ENCODE results near the gene ANKRD63. TPM values are rescaled to one million over a fixed set of nuclear protein-coding genes. Genes with fewer than 3 reads are reported as not detected.

The ANKRD63 gene
- total RNA-seq, 2 donors from 2014 or later = not detected

- Mint-ChIP-seq H3K9me3 (no peaks in the 10 kb centered on the region), H3K36me3 (no peaks in the 10 kb centered on the region), H3K27ac (peak overlapping the region in 1 of 2 donors; percentile 30)
- no peak for ATAC-seq
- peak in 1 of 2 donors; percentile 13 for DNase-seq (ENCODE audit: low spot score in 2 of 2)
These were observed 36.2 kb downstream of the ANKRD63 start for GRCh38 chr15:40246496-40247280.

- H3K27ac Mint-ChIP-seq = peak overlapping the region; percentile 24 to 30
- peak in 1 of 2 donors; percentile 13 for DNase-seq (ENCODE audit: low spot score in 2 of 2)
- H3K36me3 Mint-ChIP-seq = no peaks in the 10 kb centered on the region
- no peak for ATAC-seq
- no peaks in the 10 kb centered on the region for H3K9me3 Mint-ChIP-seq
These were observed 37.0 kb downstream of the ANKRD63 start for GRCh38 chr15:40245666-40246450.

GRCh38 chr15:40244961-40245523 is 37.8 kb downstream of the ANKRD63 start:
- Mint-ChIP-seq H3K27ac (no peak overlapping the region), H3K36me3 (no peaks in the 10 kb centered on the region), H3K9me3 (no peaks in the 10 kb centered on the region)
- no peak for DNase-seq (ENCODE audit: low spot score in 2 of 2)
- no peak for ATAC-seq

- DNase-seq (ENCODE audit: low spot score in 2 of 2) = no peak
- ATAC-seq = no peak
- H3K27ac Mint-ChIP-seq = peak overlapping the region in 1 of 2 donors; percentile 29
- H3K9me3 Mint-ChIP-seq = no peaks in the 10 kb centered on the region
- H3K36me3 Mint-ChIP-seq = peaks cover 0 to under 1% of the 10 kb centered on the region in 2 donors
These were observed 39.6 kb downstream of the ANKRD63 start for GRCh38 chr15:40243126-40243810.

GRCh38 chr15:40242601-40243000 is 40.3 kb downstream of the ANKRD63 start:
- no peak for DNase-seq (ENCODE audit: low spot score in 2 of 2)
- no peak for ATAC-seq
- Mint-ChIP-seq H3K9me3 (no peaks in the 10 kb centered on the region), H3K36me3 (peaks cover 0 to 5% of the 10 kb centered on the region in 2 donors), H3K27ac (peak overlapping the region in 1 of 2 donors; percentile 29)

GRCh38 chr15:40242213-40242599 is 40.7 kb downstream of the ANKRD63 start:
- no peak overlapping the region for H3K27ac Mint-ChIP-seq
- H3K36me3 Mint-ChIP-seq = peaks cover 0 to 5% of the 10 kb centered on the region in 2 donors
- ATAC-seq (no peak), DNase-seq (ENCODE audit: low spot score in 2 of 2) (no peak)
- no peaks in the 10 kb centered on the region for H3K9me3 Mint-ChIP-seq

GRCh38 chr15:40241269-40242212 is 41.3 kb downstream of the ANKRD63 start:
- no peaks in the 10 kb centered on the region for H3K9me3 Mint-ChIP-seq
- no peak for ATAC-seq
- no peak for DNase-seq (ENCODE audit: low spot score in 2 of 2)
- peaks cover 0 to 5% of the 10 kb centered on the region in 2 donors for H3K36me3 Mint-ChIP-seq
- H3K27ac Mint-ChIP-seq = no peak overlapping the region

GRCh38 chr15:40240619-40241221 is 42.1 kb downstream of the ANKRD63 start:
- Mint-ChIP-seq H3K27ac (no peak overlapping the region), H3K36me3 (peaks cover 0 to 5% of the 10 kb centered on the region in 2 donors), H3K9me3 (no peaks in the 10 kb centered on the region)
- DNase-seq (ENCODE audit: low spot score in 2 of 2) = no peak
- ATAC-seq = no peak

GRCh38 chr15:40239693-40240618 is 42.9 kb downstream of the ANKRD63 start:
- Mint-ChIP-seq H3K9me3 (no peaks in the 10 kb centered on the region), H3K36me3 (peaks cover 0 to 5% of the 10 kb centered on the region in 2 donors), H3K27ac (no peak overlapping the region)
- DNase-seq (ENCODE audit: low spot score in 2 of 2) (no peak), ATAC-seq (no peak)

- no peak for ATAC-seq
- Mint-ChIP-seq H3K36me3 (peaks cover 0 to 5% of the 10 kb centered on the region in 2 donors), H3K27ac (no peak overlapping the region)
These were observed 43.5 kb downstream of the ANKRD63 start for GRCh38 chr15:40239404-40239692.

GRCh38 chr15:40238532-40239403 is 44.1 kb downstream of the ANKRD63 start, which contains the start of gene PAK6:
PAK6 (plus strand) TSS chr15:40239063; CDS start chr15:40264786, 25,723 bp downstream.
- Mint-ChIP-seq H3K9me3 (no peaks in the 10 kb centered on the region), H3K27ac (peak within 1 kb of the TSS in 1 of 2 donors; percentile 13), H3K36me3 (peaks cover 0 to 5% of the 10 kb centered on the region in 2 donors)
- DNase-seq (ENCODE audit: low spot score in 2 of 2) (peak in 1 of 2 donors; percentile 42), ATAC-seq (peak; percentile 76 to 90)

More at GRCh38 chr15:40239404-40239692, 43.5 kb downstream of the ANKRD63 start:
- DNase-seq (ENCODE audit: low spot score in 2 of 2) = no peak
- no peaks in the 10 kb centered on the region for H3K9me3 Mint-ChIP-seq

GRCh38 chr15:40235201-40235885 is 47.5 kb downstream of the ANKRD63 start:
- no peaks in the 10 kb centered on the region for H3K9me3 Mint-ChIP-seq
- DNase-seq (ENCODE audit: low spot score in 2 of 2) (no peak), ATAC-seq (no peak)
- no peak overlapping the region for H3K27ac Mint-ChIP-seq
- peaks cover 0 to 5% of the 10 kb centered on the region in 2 donors for H3K36me3 Mint-ChIP-seq

- H3K27ac Mint-ChIP-seq = no peak overlapping the region
- H3K9me3 Mint-ChIP-seq = no peaks in the 10 kb centered on the region
- peaks cover 0 to 5% of the 10 kb centered on the region in 2 donors for H3K36me3 Mint-ChIP-seq
- no peak for DNase-seq (ENCODE audit: low spot score in 2 of 2)
- ATAC-seq = no peak
These were observed 48.1 kb downstream of the ANKRD63 start for GRCh38 chr15:40234783-40235182.
